GM19193 (cell line): ENCODE measurements around the gene PIK3R4.

Experiments used
- POLR2A ChIP-seq: IDR thresholded peaks from 4 replicates; pipeline ENCODE4 v1.6.1; 2011; ENCODE audit not compliant: insufficient read depth, insufficient read length; ENCODE audit errors: extremely low read depth

PIK3R4 gene

DNA sequence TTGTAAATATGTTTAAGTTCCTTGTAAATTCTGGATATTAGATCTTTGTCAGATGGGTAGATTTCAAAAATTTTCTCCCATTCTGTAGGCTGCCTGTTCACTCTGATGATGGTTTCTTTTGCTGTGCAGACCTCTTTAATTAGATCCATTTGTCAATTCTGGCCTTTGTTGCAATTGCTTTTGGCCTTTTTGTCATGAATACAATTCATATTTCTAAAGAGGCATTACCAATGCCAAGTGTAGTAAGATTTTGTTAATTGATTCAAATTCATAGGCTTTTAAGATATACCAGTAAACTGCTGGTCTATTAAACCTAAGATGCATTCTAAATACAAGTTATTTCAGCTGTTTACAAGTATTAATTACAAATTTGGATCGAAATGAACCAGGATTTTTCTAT lies 31.0 kb downstream of the PIK3R4 start:
- TF ChIP-seq POLR2A = no peak

DNA sequence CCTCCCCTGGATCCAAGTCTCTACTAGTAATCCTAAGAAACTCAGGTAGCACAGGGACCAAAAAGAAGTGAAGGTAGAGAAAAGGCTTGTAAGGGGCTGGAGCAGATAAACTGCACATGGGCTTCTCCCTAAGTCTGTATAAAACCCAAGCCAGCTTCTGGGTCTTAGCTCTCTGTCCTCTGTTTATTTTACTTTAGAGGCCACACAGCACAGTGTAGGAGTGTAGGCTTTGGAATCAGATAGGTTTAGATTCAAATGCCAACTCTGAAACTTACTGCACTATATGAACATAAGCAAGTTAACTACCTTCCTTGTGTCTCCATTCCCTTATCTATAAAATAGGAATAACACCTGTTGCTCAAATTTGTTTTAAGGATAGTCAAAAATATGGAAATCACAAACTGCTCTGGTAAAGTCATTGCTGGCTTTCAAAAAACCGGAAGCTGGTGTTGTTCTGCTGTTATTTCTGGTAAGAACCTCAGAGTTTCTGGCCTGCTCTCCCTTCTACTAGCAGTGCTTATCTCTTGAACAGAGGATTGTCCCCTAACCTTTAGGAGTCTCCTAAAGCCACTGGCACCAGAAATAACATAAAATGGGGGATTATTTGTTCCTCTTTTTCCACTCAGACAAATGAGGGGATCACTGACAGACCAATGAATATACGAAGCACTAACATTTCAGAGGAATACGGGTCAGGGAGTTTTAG lies 33.8 kb downstream of the PIK3R4 start:
- no peak for TF ChIP-seq POLR2A

DNA sequence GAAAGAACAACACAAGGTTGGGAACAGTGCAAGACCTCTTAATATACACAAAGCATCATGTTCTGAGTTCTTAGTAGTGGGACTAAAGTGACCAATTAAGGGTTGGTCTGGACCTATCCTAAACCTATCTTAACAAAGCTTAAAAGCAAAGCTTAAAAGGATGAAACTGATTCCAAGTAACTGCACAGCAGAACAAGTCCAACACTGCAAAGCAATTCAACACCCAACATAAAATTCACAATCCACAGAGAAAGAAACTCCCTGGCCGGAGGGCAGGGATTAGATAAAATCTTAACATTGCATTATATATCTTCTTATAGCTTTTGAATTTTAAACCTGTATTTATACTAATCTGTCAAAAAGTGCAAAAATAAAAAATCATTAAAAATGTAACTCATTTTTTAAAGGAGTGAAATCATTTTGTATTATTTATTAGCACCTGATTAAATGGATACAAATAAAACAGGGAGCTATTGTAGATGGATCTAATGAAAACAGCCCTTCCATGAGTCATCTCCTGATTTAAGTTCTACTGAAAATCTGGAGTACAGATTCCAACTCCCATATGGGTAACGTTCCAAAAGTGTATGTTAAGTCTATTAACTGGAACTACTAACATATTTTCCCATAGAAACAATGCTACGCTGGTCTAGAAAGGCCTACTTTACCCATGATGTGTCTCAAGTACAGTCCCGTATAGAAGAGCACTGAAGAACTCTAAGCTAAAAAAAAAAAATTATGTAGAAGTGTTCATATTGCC lies 34.9 kb downstream of the PIK3R4 start:
- TF ChIP-seq POLR2A = no peak

DNA sequence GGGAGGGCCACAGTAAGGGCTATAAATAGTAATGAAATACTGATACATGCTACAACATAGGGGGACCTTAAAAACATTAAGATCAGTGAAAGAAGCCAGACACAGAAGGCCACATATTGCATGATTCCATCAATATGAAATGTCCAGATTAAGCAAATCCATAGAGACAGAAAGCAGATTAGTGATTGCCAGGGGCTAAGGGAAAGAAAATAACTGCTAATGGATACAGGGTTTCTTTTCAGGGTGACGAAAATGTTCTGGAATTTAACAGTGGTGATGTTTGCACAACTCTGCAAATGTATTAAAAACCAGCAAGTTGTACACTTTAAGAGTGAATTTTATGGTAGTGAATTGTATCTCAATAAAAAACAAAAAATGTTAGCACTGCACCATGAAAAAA lies 37.0 kb downstream of the PIK3R4 start:
- no peak for TF ChIP-seq POLR2A

DNA sequence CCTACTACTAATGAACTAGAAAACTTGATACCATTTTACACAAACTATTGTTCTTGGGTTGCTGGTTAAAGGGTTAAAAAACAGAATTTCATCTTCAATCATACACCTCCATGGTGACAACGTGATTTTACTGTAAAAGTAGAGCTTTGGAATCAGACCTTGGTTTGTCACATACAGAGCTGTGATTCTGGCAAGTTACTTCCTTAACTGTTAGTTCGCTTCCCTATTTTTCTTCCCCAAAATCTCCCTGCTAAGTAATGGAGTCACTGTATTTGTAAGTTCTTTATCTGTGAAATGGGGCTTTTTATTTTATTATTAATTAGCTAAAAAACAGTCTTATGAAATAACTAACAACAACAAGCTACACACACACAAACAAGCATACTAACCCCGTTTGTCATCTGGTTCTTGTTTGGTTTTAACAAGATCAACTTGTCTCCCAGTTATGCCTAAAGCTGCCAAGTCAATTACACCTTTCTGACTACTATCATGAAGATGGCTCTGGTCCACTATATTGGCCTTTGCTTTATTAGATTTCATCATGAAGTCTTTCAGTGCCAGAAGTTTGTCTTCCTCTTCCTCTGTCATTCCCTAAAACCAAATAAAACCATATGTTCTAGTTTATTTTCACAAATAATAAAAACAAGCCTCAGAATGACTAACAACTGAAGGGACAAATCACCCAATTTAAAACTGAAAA lies 38.6 kb downstream of the PIK3R4 start:
- TF ChIP-seq POLR2A = no peak

DNA sequence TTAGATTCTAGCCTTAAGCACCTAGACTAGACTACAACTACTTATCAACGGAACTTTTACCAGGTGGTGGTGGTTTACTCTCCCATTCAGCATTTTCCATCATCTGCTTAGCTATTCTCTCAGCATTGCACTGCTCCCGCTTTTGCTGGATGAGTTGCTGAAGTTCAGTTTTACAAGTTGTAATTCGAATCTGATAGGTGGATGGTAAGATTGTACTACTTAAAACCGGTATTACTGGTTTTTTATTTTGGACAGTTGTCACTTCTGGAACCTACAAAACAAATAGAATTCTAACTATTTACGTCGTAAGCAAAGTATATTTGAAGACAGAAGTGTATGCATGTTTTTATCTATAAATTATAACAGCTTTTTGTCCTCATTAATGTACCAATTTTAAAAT lies 41.1 kb downstream of the PIK3R4 start:
- no peak for TF ChIP-seq POLR2A

DNA sequence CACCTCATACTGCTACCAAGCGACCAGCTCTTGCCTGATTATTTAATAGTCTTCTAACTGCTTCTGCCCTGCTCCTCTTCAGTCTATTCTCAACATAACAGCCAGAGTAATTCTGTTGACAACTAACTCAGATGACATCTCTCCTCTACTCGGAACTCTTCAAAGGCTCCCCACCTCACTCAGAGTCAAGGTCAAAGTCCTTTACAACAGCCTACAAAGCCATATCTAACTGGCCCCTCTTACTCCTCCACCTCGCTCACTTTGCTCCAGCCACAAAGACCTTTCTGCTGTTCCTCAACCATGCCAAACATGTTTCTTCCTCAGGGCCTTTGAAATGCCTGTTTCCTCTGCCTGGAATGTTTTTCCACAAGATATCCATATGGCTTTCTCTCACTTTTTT lies 43.6 kb downstream of the PIK3R4 start:
- TF ChIP-seq POLR2A = no peak

DNA sequence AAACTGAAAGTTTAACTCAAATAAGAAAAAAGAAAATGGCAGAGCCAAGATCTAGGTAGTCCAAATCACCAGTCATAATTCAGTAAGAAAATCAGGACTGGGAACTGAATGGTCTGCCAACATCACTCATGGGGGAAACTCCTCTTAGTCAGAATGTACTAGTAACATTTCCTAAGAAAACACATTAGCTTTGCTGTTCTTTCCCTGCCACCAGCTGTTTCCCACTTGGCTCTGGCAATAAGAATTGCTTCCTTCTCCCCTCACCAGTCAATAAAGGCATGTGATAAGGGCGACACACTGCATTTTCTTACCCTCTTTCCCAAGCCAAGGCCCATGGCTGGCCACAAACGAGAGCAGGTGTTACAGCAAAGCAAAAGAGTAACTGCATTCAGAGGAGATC lies 46.1 kb downstream of the PIK3R4 start:
- TF ChIP-seq POLR2A = no peak

DNA sequence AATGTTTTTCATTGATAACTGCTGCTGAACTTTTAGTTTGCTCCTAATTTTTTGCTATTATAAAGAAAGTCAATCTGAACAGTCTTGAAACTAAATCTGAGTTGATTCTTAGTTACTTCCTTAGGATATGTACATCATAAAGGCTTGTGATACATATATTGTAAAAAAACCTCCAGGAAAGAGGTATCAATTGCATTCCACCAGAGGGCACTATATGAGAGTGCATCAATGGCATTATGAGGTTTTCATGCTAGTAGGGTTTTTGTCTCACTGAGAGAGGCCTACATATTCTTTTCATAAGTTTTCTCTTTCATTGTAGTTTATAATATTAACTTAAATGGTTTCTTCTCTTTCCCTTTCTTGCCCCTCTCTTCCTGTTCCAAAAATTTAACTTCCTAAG lies 46.9 kb downstream of the PIK3R4 start:
- TF ChIP-seq POLR2A = no peak

DNA sequence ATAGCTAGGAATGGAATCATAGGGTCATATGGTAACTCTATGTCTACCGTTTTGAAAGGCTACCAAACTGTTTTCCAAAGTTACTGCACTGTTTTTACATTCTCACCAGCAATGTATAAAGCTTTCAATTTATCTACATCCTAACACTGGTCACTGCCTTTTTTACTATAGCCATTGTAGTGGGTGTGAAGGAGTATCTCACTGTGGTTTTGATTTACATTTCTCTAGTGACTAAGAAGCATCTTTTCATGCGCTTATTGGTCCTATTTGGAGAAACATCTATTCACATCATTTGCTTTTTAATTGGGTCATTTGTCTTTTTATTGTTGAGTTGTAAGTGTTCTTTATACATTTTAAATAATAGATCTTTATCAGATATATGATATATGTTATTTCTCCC lies 53.3 kb downstream of the PIK3R4 start:
- no peak for TF ChIP-seq POLR2A

DNA sequence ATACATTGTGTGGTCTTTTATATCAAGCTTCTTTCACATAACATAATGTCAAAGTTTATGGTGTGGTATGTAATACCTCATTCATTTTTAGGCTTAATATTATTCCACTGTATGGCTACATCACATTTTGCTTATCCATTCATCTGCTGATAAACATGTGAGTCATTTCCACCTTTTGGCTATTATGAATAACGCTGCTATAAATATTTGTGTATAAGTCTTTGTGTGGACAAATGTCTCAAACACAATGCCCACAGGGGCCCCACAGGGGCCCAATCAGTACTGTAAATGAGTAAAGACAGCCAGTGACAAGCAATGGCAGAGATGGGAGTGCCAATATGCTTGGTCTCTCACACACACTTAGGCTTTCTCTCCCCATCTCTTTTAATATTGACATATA lies 54.2 kb downstream of the PIK3R4 start:
- TF ChIP-seq POLR2A = no peak

DNA sequence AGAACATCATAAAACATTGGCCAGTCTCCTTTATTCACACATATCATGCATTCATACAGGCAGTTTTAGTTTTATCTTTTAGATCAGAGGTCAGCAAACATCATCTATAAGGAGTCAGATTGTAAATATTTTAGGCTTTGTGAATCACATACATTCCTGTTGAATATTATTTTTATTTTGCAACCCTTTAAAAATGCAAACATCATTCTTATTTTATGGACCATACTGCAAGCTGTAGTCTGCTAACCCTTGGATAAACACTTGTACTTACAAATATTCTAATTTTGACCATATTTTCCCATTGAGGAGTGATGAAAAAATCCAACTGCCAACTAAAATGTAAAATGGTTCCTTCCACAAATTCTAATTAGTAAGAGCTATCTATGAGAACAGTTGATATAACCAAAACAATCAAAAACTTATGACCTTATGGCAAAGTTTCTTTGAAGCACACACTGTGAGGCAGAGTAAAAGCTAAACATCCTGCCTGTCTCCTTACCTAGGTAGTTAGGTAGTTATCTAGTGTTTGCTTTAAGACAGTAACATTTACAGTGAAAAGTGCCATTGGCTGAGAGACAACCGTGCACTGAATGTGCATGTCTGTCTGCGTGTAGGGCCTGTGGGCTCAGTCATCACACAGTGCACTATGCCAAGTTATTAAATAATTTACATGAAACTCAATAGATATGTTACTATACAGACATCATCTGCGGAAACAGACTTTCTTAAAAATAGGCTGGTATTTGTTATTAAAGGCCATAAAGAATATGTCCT lies 57.7 kb downstream of the PIK3R4 start:
- no peak for TF ChIP-seq POLR2A

DNA sequence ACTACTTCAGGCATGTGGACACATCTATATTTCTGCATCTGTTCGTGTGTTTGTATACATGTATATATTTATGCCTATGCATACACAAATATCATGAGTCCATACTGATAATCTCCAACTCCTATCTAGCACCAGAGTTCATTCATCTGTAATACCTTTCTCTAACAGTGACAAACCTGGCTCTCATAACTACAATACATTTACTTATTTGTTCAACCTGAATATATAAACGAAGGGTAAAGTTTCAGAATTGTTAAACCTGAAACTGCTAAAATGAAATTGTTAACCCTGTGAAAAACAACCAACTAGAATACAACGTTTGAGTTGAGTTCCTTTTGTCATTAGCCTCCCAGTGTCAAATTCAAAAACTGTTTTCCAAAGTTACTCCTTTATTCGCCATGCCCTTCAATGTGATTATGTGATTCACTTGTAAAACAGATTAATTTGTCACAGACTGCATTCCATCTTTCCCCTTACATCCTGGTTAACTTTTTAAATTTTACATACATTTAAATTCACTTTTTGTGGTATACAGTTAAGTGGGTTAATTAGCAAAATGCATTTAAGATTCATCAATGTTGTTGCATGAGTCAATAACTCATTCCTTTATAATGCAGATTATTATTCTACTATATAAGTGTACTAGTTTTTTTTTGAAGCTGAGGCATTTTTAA lies 58.5 kb downstream of the PIK3R4 start:
- TF ChIP-seq POLR2A = no peak

DNA sequence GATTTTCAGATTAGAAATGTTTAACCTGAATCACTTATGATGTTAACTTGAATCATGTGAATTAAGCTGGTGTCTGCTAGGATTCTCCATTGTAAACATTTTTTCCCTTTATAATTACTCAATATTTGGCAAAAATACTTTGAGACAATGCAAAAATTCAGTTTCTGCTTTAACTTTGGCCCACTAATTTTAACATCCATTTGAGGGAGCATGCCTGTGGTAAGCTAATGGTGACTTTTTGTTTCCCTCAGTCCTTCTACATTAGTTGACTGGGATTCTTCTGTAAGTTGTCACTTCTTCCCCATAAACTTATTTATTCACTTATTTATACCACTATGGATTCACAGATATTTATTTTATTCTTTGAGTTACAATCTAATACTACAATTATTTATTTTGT lies 59.3 kb downstream of the PIK3R4 start:
- TF ChIP-seq POLR2A = no peak
